IMR-90 (cell line): ENCODE results near the gene NPAS2. TPM values are rescaled to one million over a fixed set of nuclear protein-coding genes. Genes with fewer than 3 reads are reported as not detected.

Experiments used
- polyA plus RNA-seq, 3 experiments: library from polyadenylated mRNA; depleted of rRNA; stranded (reverse); fragments of >200 nt; gene quantifications; 2 replicates each; pipeline ENCODE4 v1.2.3, GENCODE V29; 2012; ENCODE audit warnings: low replicate concordance in 1 of 3
- total RNA-seq: library from RNA; depleted of rRNA; stranded (reverse); fragments of >200 nt; gene quantifications from 2 replicates; pipeline ENCODE4 v1.2.3, GENCODE V29; 2012; rRNA removed

The NPAS2 gene
- total and polyA plus RNA-seq, 2 of the 4 experiments (the other 2 are of a cell fraction), result 5.2 to 14.8 TPM

Other genes with a start within 250 kb of the NPAS2 start
- 358 and 938 TPM in 2 replicates for gene RPL31, start 182.2 kb downstream of the NPAS2 start, total RNA-seq
- gene RPL31, start 182.2 kb downstream of the NPAS2 start, polyA plus RNA-seq (2012; rRNA removed), result 2,908 and 2,963 TPM in 2 replicates